BLaER1 treated with 17β-estradiol and CSF1 and Interleukin-3, amounts not matched to agents 10 nM and 100 nM (cell line): ENCODE measurements around the gene FOXRED2.

ENCODE experiments used
- H3K27ac ChIP-seq, 11 experiments: shearing (Covaris generic); formaldehyde crosslinking; 2 replicates each; pipeline ENCODE4 v1.8.1; 2022
- H3K27me3 ChIP-seq, 11 experiments: shearing (Covaris generic); formaldehyde crosslinking; 2 replicates each; pipeline ENCODE4 v1.8.1; 2022
- H3K36me3 ChIP-seq, 11 experiments: shearing (Covaris generic); formaldehyde crosslinking; 2 replicates each; pipeline ENCODE4 v1.8.1; 2022
- H3K4me1 ChIP-seq, 10 experiments: shearing (Covaris generic); formaldehyde crosslinking; 2 replicates each; pipeline ENCODE4 v1.8.1; 2022
- H3K4me2 ChIP-seq, 11 experiments: shearing (Covaris generic); formaldehyde crosslinking; 2 replicates each; pipeline ENCODE4 v1.8.1; 2022
- H3K4me3 ChIP-seq, 10 experiments: shearing (Covaris generic); formaldehyde crosslinking; 2 replicates each; pipeline ENCODE4 v1.8.1; 2022
- H3K9ac ChIP-seq, 11 experiments: shearing (Covaris generic); formaldehyde crosslinking; 2 replicates each; pipeline ENCODE4 v1.8.1; 2022
- H3K9me3 ChIP-seq, 11 experiments: shearing (Covaris generic); formaldehyde crosslinking; replicated peaks in 1 of 11; 2 replicates each; pipeline ENCODE4 v1.8.1; 2022
- H4K20me1 ChIP-seq, 11 experiments: shearing (Covaris generic); formaldehyde crosslinking; 2 replicates each; pipeline ENCODE4 v1.8.1; 2022
- Cebpa-rat ChIP-seq, 11 experiments: shearing (Covaris generic); IDR thresholded peaks; 2 replicates each; pipeline ENCODE4 v1.8.1; 2022

FOXRED2 gene

DNA sequence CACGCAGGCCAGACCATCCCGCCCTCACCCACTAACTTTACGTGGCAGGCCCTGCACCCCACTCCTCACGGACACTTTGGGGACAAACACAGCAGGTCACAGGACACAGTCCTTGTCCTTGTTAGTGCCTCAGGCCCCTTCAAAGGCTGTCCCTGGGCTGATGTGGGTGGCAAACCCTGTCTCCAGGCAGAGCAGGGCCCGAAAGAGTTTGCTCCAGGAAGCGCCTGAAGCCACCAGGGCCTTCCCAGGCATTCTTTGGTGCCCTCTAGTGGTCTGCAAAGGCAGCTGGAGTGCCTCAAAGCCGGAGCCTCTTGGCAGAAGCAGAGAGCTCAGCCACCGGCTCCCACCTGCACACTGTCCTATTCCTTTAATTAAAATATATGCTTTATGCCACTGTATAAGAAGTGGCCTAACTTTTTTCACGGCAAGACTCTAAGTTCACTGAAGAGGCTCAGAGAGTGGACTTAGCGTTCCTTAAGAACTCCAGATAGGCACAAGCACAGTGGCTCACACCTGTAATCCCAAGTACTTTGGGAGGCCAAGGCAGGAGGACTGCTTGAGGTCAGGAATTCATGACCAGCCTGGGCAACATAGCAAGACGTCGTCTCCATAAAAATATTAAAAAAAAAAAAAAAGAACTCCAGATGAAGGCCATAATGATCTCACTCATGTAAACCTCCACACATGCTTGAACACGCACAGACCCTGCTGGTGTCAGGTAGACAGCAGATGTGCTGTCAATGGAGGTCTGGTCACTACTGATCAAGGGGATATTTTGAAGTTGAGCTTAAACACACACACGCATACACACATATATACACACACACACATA lies 36.5 kb downstream of the FOXRED2 start:
- H3K4me2 ChIP-seq = peak overlapping the region; percentile 77 to 98 (median 91)

DNA sequence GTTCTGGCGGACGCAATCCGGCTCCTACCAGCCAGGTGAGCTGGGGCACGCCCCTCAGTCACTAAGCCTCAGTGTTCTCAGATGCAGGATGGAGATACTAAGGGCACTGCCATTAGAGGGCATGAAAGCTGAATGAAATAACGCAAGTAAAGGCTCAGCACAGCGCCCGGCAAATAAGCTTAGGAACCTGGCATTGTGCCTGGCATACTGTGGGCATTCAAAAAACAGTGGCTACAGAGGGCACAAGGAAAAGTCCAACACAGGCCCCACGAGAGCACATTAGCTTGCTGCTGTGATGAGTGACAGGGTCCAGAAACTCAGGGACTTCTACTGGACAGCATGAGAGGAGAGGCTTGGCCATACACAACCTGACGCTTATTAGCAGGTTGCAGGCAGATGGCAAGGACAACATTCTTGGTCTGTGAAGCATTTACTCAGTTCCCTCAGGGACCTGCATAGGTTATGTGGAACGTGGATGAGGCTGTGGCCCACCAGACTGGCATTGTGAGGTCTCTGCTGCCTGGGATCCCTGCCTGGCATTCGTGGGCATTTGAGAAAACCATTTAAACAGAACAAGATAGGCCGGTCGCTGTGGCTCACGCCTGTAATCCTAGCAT lies 37.6 kb downstream of the FOXRED2 start:
- Histone ChIP-seq H3K27ac (peak overlapping the region in 9 of 11 experiments; percentile 80 to 98 (median 92); a peak in 18 of 22 replicates), H3K36me3 (peaks cover 12 to 44% (median 30%) of the 10 kb centered on the region in 11 experiments), H3K4me3 (peak overlapping the region in 5 of 10 experiments; percentile 4 to 42 (median 11); a peak in 6 of 20 replicates), H3K4me2 (peak overlapping the region; percentile 77 to 98 (median 91)), H3K9me3 (no peaks in the 10 kb centered on the region), H4K20me1 (peaks cover 0 to 11% (median 0%) of the 10 kb centered on the region in 11 experiments; a peak in 4 of 22 replicates), H3K27me3 (no peaks in the 10 kb centered on the region), H3K9ac (peak overlapping the region in 9 of 11 experiments; percentile 62 to 87 (median 79); a peak in 18 of 22 replicates), H3K4me1 (peaks cover 73 to 100% (median 99%) of the 10 kb centered on the region in 10 experiments)
- TF ChIP-seq Cebpa-rat (IDR thresholded peaks at IDR 0.05) = no peak

More for the DNA sequence above, 36.5 kb downstream of the FOXRED2 start:
- Histone ChIP-seq H4K20me1 (peaks cover 0 to 11% (median 0%) of the 10 kb centered on the region in 11 experiments; a peak in 4 of 22 replicates), H3K9ac (peak overlapping the region in 10 of 11 experiments; percentile 7 to 87 (median 78); a peak in 19 of 22 replicates), H3K4me1 (peaks cover 85 to 100% (median 95%) of the 10 kb centered on the region in 10 experiments), H3K27me3 (no peaks in the 10 kb centered on the region), H3K9me3 (no peaks in the 10 kb centered on the region), H3K36me3 (peaks cover 24 to 51% (median 42%) of the 10 kb centered on the region in 11 experiments), H3K27ac (peak overlapping the region in 9 of 11 experiments; percentile 80 to 98 (median 92); a peak in 18 of 22 replicates), H3K4me3 (peak overlapping the region in 5 of 10 experiments; percentile 8 to 42 (median 32); a peak in 5 of 20 replicates)
- no peak for TF ChIP-seq Cebpa-rat (IDR thresholded peaks at IDR 0.05)

GRCh38 chr22:36467946-36468345 lies 38.9 kb downstream of the FOXRED2 start:
- TF ChIP-seq Cebpa-rat (IDR thresholded peaks at IDR 0.05) = 0 out of 22 replicates have a peak, but pooled peaks of 2 of the 11 experiments have one; percentile 11 to 32
- H3K36me3 ChIP-seq = peaks cover 4 to 34% (median 20%) of the 10 kb centered on the region in 11 experiments; a peak in 17 of 22 replicates
- no peaks in the 10 kb centered on the region for H3K9me3 ChIP-seq
- peak overlapping the region in 9 of 10 experiments; percentile 9 to 57 (median 32); a peak in 12 of 20 replicates for H3K4me3 ChIP-seq
- peaks cover 60 to 100% (median 97%) of the 10 kb centered on the region in 10 experiments for H3K4me1 ChIP-seq
- peaks cover 0 to 11% (median 0%) of the 10 kb centered on the region in 11 experiments; a peak in 4 of 22 replicates for H4K20me1 ChIP-seq
- H3K27me3 ChIP-seq = no peaks in the 10 kb centered on the region
- peak overlapping the region; percentile 8 to 98 (median 92); a peak in 21 of 22 replicates for H3K27ac ChIP-seq
- peak overlapping the region; percentile 47 to 87 (median 77); a peak in 21 of 22 replicates for H3K9ac ChIP-seq
- peak overlapping the region; percentile 77 to 98 (median 91) for H3K4me2 ChIP-seq

DNA sequence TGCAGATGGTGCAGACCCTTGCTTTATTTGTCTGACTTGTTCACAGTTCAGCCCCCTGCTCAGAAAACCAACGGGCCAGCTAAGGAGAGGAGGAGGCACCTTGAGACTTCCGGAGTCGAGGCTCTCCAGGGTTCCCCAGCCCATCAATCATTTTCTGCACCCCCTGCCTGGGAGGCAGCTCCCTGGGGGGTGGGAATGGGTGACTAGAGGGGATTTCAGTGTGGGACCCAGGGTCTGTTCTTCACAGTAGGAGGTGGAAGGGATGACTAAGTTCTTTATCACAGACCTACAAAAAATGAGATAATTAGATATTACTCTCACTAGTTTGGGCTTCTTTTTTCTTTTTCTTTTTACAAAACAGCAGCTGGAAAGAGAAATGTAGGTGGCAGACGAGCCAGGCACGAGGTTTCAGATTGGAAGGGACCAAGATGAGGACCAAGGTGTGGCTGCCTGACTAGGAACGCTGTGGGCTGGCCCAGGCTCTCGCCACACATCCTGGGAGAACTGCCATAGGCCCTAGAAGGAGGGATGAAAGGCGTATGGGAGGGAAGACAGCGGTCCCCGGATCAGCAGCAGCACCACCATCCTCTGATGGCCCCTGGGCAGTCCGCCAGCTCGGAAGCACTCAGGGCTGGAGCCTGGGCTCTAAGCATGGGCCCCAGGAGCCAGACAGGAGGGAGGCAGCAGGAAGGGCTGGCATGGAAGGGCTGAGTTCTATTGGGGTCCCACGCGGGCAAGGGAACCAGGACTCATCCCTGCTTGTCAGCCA lies 39.6 kb downstream of the FOXRED2 start:
- Histone ChIP-seq H3K4me2 (peak overlapping the region; percentile 77 to 98 (median 91)), H3K4me3 (peak overlapping the region in 9 of 10 experiments; percentile 9 to 57 (median 21); a peak in 12 of 20 replicates), H3K4me1 (peaks cover 62 to 100% (median 96%) of the 10 kb centered on the region in 10 experiments), H3K27me3 (no peaks in the 10 kb centered on the region), H3K27ac (peak overlapping the region; percentile 8 to 98 (median 92); a peak in 21 of 22 replicates), H3K9me3 (no peaks in the 10 kb centered on the region), H3K36me3 (peaks cover 0 to 26% (median 13%) of the 10 kb centered on the region in 11 experiments; a peak in 15 of 22 replicates), H4K20me1 (peaks cover 0 to 11% (median 0%) of the 10 kb centered on the region in 11 experiments; a peak in 4 of 22 replicates), H3K9ac (peak overlapping the region in 10 of 11 experiments; percentile 51 to 87 (median 78); a peak in 18 of 22 replicates)
- TF ChIP-seq Cebpa-rat (IDR thresholded peaks at IDR 0.05) = no peak

DNA sequence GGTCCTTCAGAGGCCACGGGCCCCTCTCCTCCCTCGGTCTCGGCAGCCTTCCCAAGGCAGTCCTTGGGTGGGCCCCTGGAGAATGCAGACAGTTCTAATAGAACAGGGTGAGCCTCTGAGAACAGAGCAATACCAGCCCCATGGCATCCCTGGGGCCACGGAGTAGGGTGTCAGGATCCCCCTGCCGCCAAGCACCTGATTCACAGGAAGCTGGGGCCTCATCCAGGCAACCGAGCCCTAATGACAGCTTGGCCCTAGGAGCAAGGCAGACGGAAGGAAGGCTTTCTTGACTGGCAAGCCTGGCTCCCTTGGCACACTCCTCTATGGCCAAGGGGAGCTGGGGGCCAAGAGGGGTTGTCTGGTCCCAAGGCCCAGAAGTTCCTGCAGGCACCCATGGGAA lies 40.6 kb downstream of the FOXRED2 start:
- Histone ChIP-seq H4K20me1 (peaks cover 0 to 8% (median 0%) of the 10 kb centered on the region in 11 experiments; a peak in 4 of 22 replicates), H3K36me3 (peaks cover 0 to 19% (median 4%) of the 10 kb centered on the region in 11 experiments; a peak in 13 of 22 replicates), H3K9ac (peak overlapping the region; percentile 10 to 87 (median 77); a peak in 20 of 22 replicates), H3K9me3 (no peaks in the 10 kb centered on the region), H3K27ac (peak overlapping the region in 10 of 11 experiments; percentile 73 to 98 (median 92); a peak in 19 of 22 replicates), H3K4me3 (peak overlapping the region in 1 of 10 experiments; percentile 17; a peak in 2 of 20 replicates), H3K27me3 (no peaks in the 10 kb centered on the region), H3K4me2 (peak overlapping the region; percentile 77 to 98 (median 91)), H3K4me1 (peaks cover 62 to 100% (median 97%) of the 10 kb centered on the region in 10 experiments)
- no peak for TF ChIP-seq Cebpa-rat (IDR thresholded peaks at IDR 0.05)

GRCh38 chr22:36465232-36466021 lies 41.4 kb downstream of the FOXRED2 start:
- Histone ChIP-seq H3K4me3 (peak overlapping the region in 1 of 10 experiments; percentile 17; a peak in 1 of 20 replicates), H3K27me3 (no peaks in the 10 kb centered on the region), H3K27ac (peak overlapping the region in 10 of 11 experiments; percentile 73 to 98 (median 92); a peak in 18 of 22 replicates), H3K9ac (peak overlapping the region; percentile 10 to 87 (median 77); a peak in 18 of 22 replicates), H3K9me3 (no peaks in the 10 kb centered on the region), H3K4me1 (peaks cover 54 to 100% (median 93%) of the 10 kb centered on the region in 10 experiments), H4K20me1 (peaks cover 0 to under 1% (median 0%) of the 10 kb centered on the region in 11 experiments; a peak in 2 of 22 replicates), H3K36me3 (peaks cover 0 to 11% (median 0%) of the 10 kb centered on the region in 11 experiments; a peak in 3 of 22 replicates), H3K4me2 (peak overlapping the region; percentile 77 to 98 (median 91))
- no peak for TF ChIP-seq Cebpa-rat (IDR thresholded peaks at IDR 0.05)

- Histone ChIP-seq H3K9me3 (no peaks in the 10 kb centered on the region), H3K27me3 (no peaks in the 10 kb centered on the region), H4K20me1 (no peaks in the 10 kb centered on the region), H3K4me3 (no peak overlapping the region), H3K4me1 (peaks cover 48 to 95% (median 88%) of the 10 kb centered on the region in 10 experiments), H3K9ac (peak overlapping the region in 3 of 11 experiments; percentile 17 to 83 (median 79); a peak in 5 of 22 replicates), H3K27ac (peak overlapping the region in 8 of 11 experiments; percentile 91 to 98 (median 94); a peak in 15 of 22 replicates), H3K36me3 (peaks cover 0 to 11% (median 0%) of the 10 kb centered on the region in 11 experiments; a peak in 3 of 22 replicates), H3K4me2 (peak overlapping the region in 10 of 11 experiments; percentile 77 to 98 (median 91); a peak in 19 of 22 replicates)
- no peak for TF ChIP-seq Cebpa-rat (IDR thresholded peaks at IDR 0.05)
These were observed 42.1 kb downstream of the FOXRED2 start for GRCh38 chr22:36464715-36465231.
